PC-9 (cell line): ENCODE results near the gene CARTPT. TPM values are rescaled to one million over a fixed set of nuclear protein-coding genes. Genes with fewer than 3 reads are reported as not detected.

Experiments
- BruUV-seq: library from RNA; stranded (reverse); fragments of 400-500 nt; replicated peaks from 2 replicates; lab custom pipeline; 2021; lab: Mats Ljungman, UMichigan
- CTCF ChIA-PET: fragments of 300-600 bp; sonication (Branson Sonifier 250); formaldehyde crosslinking; loops from one replicate; lab custom pipeline; 2022; ENCODE audit warnings: antibody characterized with exemption; lab: Charles Lee
- POLR2A ChIA-PET: fragments of 300-600 bp; sonication (Branson Sonifier 250); formaldehyde crosslinking; loops from one replicate; lab custom pipeline; 2022; ENCODE audit warnings: antibody characterized with exemption; ENCODE audit not compliant: unreplicated experiment; lab: Charles Lee
- DNase-seq, 2 experiments: peaks; one replicate each; pipeline versions ENCODE4 v3.0.0 to v3.0.0-alpha.2; 2015 to 2022; ENCODE audit warnings: mixed read lengths in 1 of 2
- H2AFZ ChIP-seq: fragments of 200-600 bp; sonication (generic); 2 replicates; pipeline ENCODE4 v1.8.1; 2017; ENCODE audit warnings: antibody characterized with exemption
- H3F3A ChIP-seq: fragments of 200-600 bp; sonication (generic); 2 replicates; pipeline ENCODE4 v1.8.1; 2017; ENCODE audit warnings: antibody characterized with exemption, mild to moderate bottlenecking, low read depth; ENCODE audit not compliant: insufficient read depth
- H3K27ac ChIP-seq: fragments of 200-600 bp; sonication (generic); 2 replicates; pipeline ENCODE4 v1.6.1; 2016; ENCODE audit warnings: mixed run types
- H3K27me3 ChIP-seq: fragments of 200-600 bp; sonication (generic); 2 replicates; pipeline ENCODE4 v1.6.1; 2016; ENCODE audit warnings: low read depth, mixed run types; ENCODE audit not compliant: insufficient read depth
- H3K36me3 ChIP-seq: fragments of 200-600 bp; sonication (generic); 2 replicates; pipeline ENCODE4 v1.6.1; 2016; ENCODE audit warnings: low read depth, mixed run types
- H3K4me1 ChIP-seq: fragments of 200-600 bp; sonication (generic); replicated peaks from 2 replicates; pipeline ENCODE4 v1.6.1; 2016; ENCODE audit warnings: mixed run types; ENCODE audit not compliant: insufficient read depth
- H3K4me2 ChIP-seq: fragments of 200-600 bp; sonication (generic); 2 replicates; pipeline ENCODE4 v1.6.1; 2017; ENCODE audit warnings: mixed run types
- H3K4me3 ChIP-seq: fragments of 200-600 bp; sonication (generic); 2 replicates; pipeline ENCODE4 v1.6.1; 2016; ENCODE audit warnings: mixed run types
- H3K79me2 ChIP-seq: fragments of 200-600 bp; sonication (generic); 2 replicates; pipeline ENCODE4 v1.6.1; 2017; ENCODE audit warnings: low read depth, mixed run types
- H3K9me2 ChIP-seq: fragments of 200-600 bp; sonication (generic); 2 replicates; pipeline ENCODE4 v1.8.1; 2017; ENCODE audit warnings: mild to moderate bottlenecking; ENCODE audit not compliant: insufficient read depth
- H3K9me3 ChIP-seq: fragments of 200-600 bp; sonication (generic); 2 replicates; pipeline ENCODE4 v1.8.1; 2016; ENCODE audit warnings: low read depth; ENCODE audit not compliant: insufficient read depth
- H4K20me1 ChIP-seq: fragments of 200-600 bp; sonication (generic); 2 replicates; pipeline ENCODE4 v1.8.1; 2017; ENCODE audit not compliant: insufficient read depth
- EZH2 ChIP-seq: fragments of 200-600 bp; sonication (generic); IDR thresholded peaks from 2 replicates; pipeline ENCODE4 v1.8.0; 2017; ENCODE audit warnings: antibody characterized with exemption, low read depth
- intact Hi-C: fragments of 100-400 bp; cut with micrococcal nuclease; formaldehyde crosslinking; loops from one replicate; pipeline ENCODE4 v1.10.0; 2022; ENCODE audit not compliant: unreplicated experiment
- total RNA-seq: library from RNA; stranded (reverse); gene quantifications from 2 replicates; pipeline ENCODE4 v1.2.3, GENCODE V29; 2021
- TF ChIP-seq, protein P1 (sequence below): fragments of 200-600 bp; sonication (generic); conservative IDR thresholded peaks from 2 replicates; pipeline ENCODE4 v1.6.1; 2017; ENCODE audit warnings: mixed run types, antibody characterized with exemption, mild to moderate bottlenecking, moderate library complexity

Gene CARTPT
- total RNA-seq, 1 experiment from 2014 or later: not detected

- Histone ChIP-seq H3F3A (no peaks in the 10 kb centered on the region), H3K4me3 (no peak overlapping the region), H3K27me3 (0 out of 2 replicates have a peak, but pooled peaks cover under 1% of the 10 kb centered on the region), H3K9me3 (no peaks in the 10 kb centered on the region), H3K4me2 (no peak overlapping the region), H2AFZ (no peak overlapping the region), H3K9me2 (no peaks in the 10 kb centered on the region), H3K79me2 (no peaks in the 10 kb centered on the region), H4K20me1 (no peaks in the 10 kb centered on the region), H3K36me3 (no peaks in the 10 kb centered on the region), H3K4me1 (no peaks in the 10 kb centered on the region), H3K27ac (no peak overlapping the region)
- ChIA-PET POLR2A (no interaction called here), CTCF (no interaction called here)
- TF ChIP-seq EZH2: no peak
- TF ChIP-seq, protein P1, sequence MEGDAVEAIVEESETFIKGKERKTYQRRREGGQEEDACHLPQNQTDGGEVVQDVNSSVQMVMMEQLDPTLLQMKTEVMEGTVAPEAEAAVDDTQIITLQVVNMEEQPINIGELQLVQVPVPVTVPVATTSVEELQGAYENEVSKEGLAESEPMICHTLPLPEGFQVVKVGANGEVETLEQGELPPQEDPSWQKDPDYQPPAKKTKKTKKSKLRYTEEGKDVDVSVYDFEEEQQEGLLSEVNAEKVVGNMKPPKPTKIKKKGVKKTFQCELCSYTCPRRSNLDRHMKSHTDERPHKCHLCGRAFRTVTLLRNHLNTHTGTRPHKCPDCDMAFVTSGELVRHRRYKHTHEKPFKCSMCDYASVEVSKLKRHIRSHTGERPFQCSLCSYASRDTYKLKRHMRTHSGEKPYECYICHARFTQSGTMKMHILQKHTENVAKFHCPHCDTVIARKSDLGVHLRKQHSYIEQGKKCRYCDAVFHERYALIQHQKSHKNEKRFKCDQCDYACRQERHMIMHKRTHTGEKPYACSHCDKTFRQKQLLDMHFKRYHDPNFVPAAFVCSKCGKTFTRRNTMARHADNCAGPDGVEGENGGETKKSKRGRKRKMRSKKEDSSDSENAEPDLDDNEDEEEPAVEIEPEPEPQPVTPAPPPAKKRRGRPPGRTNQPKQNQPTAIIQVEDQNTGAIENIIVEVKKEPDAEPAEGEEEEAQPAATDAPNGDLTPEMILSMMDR: no peak
- no TSS peak for BruUV-seq
- intact Hi-C loops: no loop called here
- no peak for DNase-seq
Observed at GRCh38 chr5:71700803-71701202, 18.3 kb upstream of the CARTPT start.

DNA sequence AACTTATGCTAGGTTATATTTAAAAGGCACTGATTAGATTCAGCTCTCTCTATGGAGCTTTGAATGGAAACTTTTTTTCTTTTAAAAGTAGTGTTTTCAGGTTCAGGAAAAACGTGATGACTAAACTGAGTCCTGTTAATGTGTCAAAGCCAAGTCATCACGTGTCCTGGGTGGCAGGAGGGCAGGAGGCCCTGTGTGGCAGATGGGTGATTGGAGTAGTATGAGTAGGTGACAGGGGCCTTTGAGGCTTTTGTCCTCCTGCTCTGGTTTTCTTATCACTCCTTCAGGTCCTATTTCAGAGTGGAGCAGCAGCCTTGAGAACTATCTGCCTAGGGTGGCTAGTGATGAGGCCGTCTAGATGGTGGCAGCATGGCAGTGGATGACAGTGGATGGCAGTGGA is 17.7 kb upstream of the CARTPT start:
- Histone ChIP-seq H3K4me3 (no peak overlapping the region), H3K9me2 (no peaks in the 10 kb centered on the region), H3K9me3 (no peaks in the 10 kb centered on the region), H3K36me3 (no peaks in the 10 kb centered on the region), H3F3A (no peaks in the 10 kb centered on the region), H3K79me2 (no peaks in the 10 kb centered on the region), H3K4me2 (no peak overlapping the region), H2AFZ (no peak overlapping the region), H4K20me1 (no peaks in the 10 kb centered on the region), H3K4me1 (no peaks in the 10 kb centered on the region), H3K27me3 (peaks cover 7% of the 10 kb centered on the region; the same call in 1 of the 2 replicates), H3K27ac (no peak overlapping the region)
- POLR2A ChIA-PET: no interaction called here
- intact Hi-C loops: no loop called here
- no TSS peak for BruUV-seq
- DNase-seq: no peak
- no peak for TF ChIP-seq EZH2
- TF ChIP-seq, protein P1: no peak
- CTCF ChIA-PET: no interaction called here

GRCh38 chr5:71703941-71704340 is 15.1 kb upstream of the CARTPT start:
- intact Hi-C loops: no loop called here
- no peak overlapping the region for H3K27ac ChIP-seq
- H2AFZ ChIP-seq: no peak overlapping the region
- no peak for DNase-seq
- H3K9me2 ChIP-seq: no peaks in the 10 kb centered on the region
- POLR2A ChIA-PET: interaction anchor here (0.5 kb wide), 1 partner anchor 37 kb away, joined by 7 read pairs; no protein-coding TSS in a partner anchor
- H3K9me3 ChIP-seq: no peaks in the 10 kb centered on the region
- H3K79me2 ChIP-seq: no peaks in the 10 kb centered on the region
- BruUV-seq: no TSS peak
- CTCF ChIA-PET: interaction anchor here (0.6 kb wide), 1 partner anchor 13 kb away, joined by 3 read pairs; no protein-coding TSS in a partner anchor
- H3F3A ChIP-seq: no peaks in the 10 kb centered on the region
- no peak overlapping the region for H3K4me2 ChIP-seq
- H3K27me3 ChIP-seq: peaks cover 28% of the 10 kb centered on the region
- no peaks in the 10 kb centered on the region for H4K20me1 ChIP-seq
- TF ChIP-seq, protein P1: no peak
- TF ChIP-seq EZH2: no peak
- H3K4me1 ChIP-seq: no peaks in the 10 kb centered on the region
- H3K4me3 ChIP-seq: no peak overlapping the region
- H3K36me3 ChIP-seq: no peaks in the 10 kb centered on the region
